Activated CD4-positive, alpha-beta T cell treated with anti-CD3 and anti-CD28 coated beads, Interleukin-2, Interleukin-6, amounts not matched to agents 100 ng/mL and 50 ng/mL, durations not matched to agents 16 hours and 8 hours (primary cell): ENCODE data around the gene ZC3H12A.
"Not testable (repeated sequence)": the region's sequence is repeated elsewhere in the genome, so short reads cannot be mapped to it uniquely, and the experiment has no call there.

Experiments used
- DNase-seq: peaks from one replicate; pipeline ENCODE4 v3.0.0-alpha.2; 2020

ZC3H12A gene

DNA sequence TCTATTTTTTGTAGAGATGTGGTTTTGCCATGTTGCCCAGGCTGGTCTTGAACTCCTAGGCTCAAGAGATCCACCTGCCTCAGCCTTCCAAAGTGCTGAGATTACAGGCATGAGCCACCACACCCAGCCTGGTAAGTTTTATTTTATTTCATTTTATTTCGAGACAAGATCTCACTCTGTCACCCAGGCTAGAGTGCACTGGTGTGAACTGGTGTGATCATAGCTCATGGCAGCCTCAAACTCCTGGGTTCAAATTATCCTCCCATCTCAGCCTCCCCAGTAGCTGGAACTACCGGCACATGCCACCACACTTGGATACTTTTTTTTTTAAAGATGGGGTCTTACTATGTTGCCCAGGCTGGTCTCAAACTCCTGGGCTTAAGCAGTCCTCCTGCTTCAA lies 28.4 kb downstream of the ZC3H12A start:
- DNase-seq: not testable (repeated sequence)

DNA sequence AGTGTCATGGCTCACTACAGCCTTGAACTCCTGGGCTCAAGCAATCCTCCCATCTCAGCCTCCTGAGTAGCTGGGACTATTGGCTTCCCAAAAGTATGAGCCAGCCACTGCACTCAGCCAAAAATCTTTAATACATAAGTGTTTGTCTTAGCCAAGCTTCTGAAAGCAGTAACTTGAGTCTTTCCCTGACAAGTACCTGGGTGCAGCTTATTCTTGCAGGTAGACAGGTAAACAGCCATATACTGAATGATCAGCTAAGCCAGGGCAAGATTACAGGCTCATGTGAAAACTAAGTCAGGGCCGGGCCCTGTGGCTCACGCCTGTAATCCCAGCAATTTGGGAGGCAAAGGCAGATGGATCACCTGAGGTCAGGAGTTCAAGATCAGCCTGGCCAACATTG lies 32.4 kb downstream of the ZC3H12A start:
- no peak for DNase-seq

DNA sequence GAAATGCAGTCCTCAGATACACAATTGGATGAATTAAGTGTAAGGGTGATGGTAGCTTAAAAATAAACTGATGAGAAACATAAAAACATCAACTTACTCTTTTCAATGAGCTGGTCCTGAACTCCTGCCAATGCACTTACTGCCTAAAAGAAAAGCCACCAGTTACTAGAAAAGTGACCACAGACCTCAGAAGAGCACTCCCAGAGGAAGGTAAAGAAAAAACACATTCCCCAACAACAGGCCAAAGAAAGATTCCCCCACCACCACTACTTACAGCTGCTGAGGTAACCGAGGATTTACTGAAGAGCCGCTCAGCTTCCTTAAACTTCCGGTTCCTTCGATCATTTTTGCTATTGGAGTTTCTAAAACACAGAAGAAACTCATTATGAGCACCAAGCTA lies 34.8 kb downstream of the ZC3H12A start:
- peak; percentile 22 for DNase-seq

DNA sequence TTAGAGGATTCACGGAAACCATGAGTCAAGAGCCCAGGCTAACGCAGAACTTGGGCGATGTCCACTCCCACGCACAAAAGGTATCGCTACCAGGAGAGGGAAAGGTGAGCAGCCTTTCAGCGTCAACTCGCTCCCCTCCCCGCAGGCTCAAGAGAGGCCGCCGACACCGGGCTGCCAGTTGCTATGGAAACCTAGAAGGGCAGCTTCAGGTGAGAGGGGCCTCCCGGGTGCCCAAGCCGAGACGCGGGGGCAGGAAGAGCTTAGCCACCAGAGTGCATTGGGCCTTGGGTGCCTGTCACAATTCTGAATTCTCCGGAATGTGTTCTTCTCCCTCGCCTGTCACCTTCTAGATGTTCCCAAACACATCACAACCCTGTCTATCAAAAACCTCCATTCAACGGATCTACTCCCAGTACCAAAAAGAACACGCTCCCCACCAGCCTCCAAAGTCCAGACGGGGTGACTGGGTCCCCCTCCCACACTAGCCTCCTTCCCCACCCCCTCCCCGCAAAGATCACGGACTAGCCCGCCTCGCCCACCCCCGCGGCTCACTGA lies 39.5 kb downstream of the ZC3H12A start:
- peak; percentile 64 for DNase-seq

DNA sequence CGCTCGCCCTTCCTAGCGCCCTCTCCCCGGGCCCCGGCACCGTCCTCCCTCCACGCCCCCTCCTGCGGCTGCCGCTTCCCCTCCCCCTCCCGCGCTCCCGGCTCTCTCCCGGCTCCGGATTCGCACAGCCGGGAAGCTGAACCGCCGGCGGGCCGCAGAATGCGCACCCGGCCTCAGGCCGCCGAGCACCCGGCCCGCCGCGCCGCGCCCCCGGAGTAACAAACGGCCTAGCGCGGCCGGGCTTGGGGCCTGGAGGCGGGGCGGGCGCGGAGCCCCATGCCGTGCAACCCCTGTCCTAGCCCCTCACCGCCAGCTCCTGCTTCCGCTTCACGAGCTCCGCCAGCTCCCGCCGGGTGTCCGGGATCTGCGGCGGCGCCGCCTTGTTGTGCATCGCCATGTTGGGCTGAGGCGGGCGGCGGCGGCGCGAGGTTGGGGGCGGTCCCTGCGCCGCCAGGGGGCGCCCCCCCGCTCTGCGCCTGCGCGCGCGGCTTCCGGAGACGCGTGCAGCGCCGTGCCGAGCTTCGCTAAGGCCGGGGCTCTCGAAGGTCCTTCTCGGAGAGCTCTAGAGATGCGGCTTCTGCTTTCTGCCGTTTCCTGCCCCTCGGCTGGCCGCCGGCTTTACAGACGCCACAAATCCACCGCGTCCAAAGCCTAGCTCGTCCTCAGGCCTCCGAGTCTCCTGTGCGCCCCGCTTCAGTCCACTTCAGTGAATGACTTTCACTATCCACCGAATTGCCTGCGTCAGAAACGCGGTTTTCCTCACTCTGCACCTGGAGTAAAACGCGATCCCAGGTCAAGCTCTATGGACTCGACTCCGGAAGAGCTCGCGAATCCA lies 40.2 kb downstream of the ZC3H12A start, which contains the start of gene MEAF6:
Gene MEAF6, minus strand, starts transcription at position 417 of the 835 bp plus-strand sequence. Its CDS starts 20 bp downstream, at position 397.
- DNase-seq: peak; percentile 91

DNA sequence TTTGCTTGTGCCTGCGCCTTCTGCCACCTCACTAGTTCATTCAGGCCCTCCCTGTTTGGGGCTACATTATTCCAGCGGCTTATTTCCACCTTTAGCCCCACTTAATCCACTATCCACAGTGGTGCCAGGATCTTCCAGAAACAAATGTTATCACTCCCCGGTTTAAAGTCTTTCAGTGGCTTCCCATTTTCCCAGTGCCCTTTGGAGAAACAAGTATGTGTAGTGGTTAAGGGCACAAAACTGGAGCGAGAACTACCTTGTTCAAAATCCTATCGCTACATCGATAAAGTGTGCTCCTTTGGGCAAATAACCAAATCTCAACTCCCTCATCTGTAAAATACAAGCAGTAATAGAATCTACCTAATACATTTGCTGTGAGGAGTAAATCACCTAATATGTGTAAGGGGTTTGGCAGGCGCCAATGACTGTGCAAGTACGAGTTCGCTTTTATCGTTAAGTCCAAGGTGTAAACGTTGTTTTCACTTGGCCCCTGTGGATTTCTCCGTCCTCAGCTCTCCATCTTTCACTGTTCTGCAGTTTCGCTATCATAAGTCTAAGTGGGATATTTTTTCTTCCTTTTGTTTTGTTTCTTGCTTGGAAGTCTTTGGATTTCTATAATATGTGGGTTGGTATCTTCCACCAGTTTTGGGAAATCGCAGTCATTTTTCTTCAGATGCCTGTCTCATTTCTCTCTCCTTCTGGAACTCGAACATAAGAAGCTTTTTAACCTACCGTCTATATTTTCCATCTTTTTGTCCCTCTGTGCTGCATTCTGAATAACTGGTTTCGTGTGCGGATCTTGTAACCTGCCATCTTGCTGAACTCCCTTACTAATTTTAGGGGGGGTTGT lies 41.0 kb downstream of the ZC3H12A start:
- no peak for DNase-seq

DNA sequence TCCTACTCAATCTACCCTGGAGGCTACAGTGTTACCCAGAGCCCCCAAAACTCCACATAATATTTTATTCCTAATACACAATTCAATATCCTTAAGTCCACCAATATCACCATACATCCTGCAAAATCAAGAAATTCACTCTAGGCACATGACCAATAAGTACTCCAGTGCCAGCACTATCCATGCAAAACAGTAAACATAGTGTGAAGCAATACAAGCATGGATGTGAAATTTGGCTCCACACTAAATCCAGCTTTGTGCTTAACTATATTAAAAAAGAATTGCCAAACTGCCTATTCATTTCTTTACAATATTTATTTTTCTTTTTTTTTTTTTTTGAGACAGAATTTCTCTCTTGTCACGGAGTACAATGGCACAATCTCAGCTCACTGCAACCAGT lies 43.2 kb downstream of the ZC3H12A start:
- no peak for DNase-seq

DNA sequence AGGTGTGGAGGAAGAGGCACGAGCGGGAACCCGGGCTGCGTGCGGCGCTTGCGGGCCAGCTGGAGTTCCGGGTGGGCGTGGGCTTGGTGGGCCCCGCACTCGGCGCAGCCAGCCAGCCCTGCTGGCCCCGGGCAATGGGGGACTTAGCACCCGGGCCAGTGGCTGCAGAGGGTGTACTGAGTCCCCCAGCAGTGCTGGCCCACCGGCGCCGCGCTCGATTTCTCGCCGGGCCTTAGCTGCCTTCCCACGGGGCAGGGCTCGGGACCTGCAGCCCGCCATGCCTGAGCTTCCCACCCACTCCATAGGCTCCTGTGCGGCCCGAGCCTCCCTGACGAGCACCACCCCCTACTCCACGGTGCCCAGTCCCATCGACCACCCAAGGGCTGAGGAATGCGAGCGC lies 43.9 kb downstream of the ZC3H12A start:
- not testable (repeated sequence) for DNase-seq

DNA sequence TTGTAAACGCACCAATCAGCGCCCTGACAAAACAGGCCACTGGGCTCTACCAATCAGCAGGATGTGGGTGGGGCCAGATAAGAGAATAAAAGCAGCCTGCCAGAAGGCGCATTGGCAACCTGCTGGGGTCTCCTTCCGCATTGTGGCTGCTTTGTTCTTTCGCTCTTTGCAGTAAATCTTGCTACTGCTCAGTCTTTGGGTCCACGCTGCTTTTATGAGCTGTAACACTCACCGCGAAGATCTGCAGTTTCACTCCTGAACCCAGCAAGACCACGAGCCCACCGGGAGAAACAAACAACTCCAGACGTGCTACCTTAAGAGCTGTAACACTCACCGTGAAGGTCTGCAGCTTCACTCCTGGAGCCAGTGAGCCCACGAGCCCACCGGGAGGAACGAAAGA lies 44.5 kb downstream of the ZC3H12A start:
- DNase-seq: peak; percentile 64

DNA sequence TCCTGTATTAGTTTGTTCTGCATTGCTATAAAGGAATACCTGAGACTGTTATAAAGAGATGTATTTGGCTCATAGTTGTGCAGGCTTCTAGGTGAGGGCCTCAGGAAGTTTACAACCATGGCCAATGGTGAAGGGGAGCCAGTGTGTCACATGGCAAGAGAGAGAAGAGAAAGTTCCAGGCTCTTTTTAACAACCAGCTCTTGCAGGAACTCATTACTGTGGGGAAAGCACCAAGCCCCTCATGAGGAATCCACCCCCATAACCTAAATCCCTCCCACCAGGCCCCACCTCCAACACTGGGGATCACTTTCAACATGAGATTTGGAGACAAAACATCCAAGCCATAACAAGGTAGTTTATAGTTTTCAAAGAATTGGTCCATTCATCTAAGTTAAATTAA lies 45.2 kb downstream of the ZC3H12A start:
- peak; percentile 24 for DNase-seq

DNA sequence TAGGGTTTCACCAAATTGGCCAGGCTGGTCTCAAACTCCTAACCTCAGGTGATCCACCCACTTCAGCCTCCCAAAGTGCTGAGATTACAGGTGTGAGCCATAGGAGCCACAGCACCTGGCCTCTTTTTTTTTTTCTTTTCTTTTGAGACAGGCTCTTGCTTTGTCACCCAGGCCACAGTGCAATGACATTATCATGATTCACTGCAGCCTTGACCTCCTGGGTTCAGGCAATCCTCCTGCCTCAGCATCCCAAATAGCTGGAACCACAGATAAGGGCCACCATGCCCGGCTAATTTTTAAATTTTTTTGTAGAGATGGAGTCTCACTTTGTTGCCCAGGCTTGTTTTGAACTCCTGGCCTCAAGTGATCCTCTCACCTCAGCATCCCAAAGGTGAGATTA lies 55.5 kb downstream of the ZC3H12A start:
- DNase-seq: not testable (repeated sequence)

DNA sequence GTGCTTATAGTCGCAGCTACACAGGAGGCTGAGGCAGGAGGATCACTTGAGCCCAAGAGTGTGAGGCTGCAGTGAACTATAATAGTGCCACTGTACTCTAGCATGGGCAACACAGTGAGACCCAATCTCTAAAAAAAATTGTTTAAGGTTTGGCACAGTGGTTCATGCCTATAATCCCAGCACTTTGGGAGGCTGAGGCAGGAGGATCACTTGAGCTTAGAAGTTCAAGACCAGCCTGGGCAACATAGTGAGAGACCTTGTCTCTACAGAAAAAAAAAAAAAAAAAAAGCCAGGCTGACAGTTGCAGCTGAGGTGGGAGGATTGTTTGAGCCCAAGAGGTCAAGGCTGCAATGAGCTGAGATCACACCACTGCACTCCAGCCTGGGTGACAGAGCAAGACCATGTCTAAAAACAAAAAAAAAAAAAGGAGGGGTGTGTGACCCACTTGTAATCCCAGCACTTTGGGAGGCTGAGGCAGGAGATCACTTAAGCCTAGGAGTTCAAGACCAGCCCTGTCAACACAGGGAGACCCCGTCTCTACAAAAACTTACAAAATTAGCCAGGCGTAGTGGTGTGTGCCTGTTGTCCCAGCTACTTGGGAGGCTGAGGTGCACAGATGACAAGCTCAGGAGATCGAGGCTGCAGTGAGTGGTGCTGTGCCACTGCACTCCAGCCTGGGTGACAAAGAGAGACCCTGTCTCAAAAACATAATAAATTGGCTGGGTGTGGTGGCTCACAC lies 58.2 kb downstream of the ZC3H12A start:
- DNase-seq: not testable (repeated sequence)

DNA sequence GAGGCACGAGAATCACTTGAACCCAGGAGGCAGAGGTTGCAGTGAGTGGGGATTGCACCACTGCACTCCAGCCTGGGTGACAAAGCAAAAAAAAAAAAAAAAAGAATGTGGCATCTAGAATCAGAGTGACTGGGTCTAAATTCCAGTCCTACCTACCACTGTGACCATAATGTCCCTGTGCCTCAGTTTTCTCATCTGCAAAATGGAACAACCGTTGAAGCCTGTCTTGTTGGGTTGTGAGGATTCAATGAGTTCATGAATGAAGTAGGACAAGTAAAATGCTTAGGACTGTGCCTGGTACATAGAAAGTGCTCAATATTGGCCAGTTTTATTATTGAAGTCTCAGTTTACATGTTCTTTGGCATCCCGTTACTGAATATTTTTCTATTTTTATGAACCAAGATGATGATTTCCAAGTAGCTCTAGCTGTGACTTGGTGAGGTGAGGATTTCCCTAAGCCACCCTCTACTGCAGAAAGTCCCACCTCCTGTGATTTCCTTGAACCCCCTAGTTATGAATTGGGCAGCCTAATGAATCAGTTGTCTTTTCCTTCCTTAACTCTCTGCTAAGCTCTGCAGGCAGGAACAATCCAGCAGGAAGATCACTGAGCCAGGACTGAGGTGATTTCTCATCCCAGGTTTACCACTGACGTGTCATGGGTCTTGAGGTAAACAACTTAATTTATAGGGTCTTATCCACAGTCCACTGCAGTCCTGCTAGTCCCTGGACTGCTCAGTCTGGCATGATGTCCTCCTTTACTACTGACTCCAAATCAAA lies 59.1 kb downstream of the ZC3H12A start:
- DNase-seq: no peak
